Endodermal cell (in vitro differentiated cells): ENCODE data around the gene OSBPL3. TPM values are rescaled to one million over a fixed set of nuclear protein-coding genes. Genes with fewer than 3 reads are reported as not detected.

Experiments
- DNase-seq: peaks from one replicate; pipeline ENCODE4 v3.0.0-alpha.2; 2017
- H3K27ac ChIP-seq: 2 replicates; pipeline ENCODE4 v1.5.1; 2013; ENCODE audit warnings: mild to moderate bottlenecking, low read depth, low read length, moderate library complexity
- H3K27me3 ChIP-seq: 2 replicates; pipeline ENCODE4 v1.6.1; 2013; ENCODE audit warnings: mild to moderate bottlenecking, low read length, moderate library complexity; ENCODE audit not compliant: insufficient read depth, control insufficient read depth, poor library complexity, severe bottlenecking
- H3K36me3 ChIP-seq: 2 replicates; pipeline ENCODE4 v1.7.0; 2013; ENCODE audit warnings: mild to moderate bottlenecking, low read length, moderate library complexity; ENCODE audit not compliant: control insufficient read depth, insufficient read depth
- H3K4me1 ChIP-seq: one replicate; pipeline ENCODE4 v1.7.0; 2013; ENCODE audit warnings: low read length; ENCODE audit not compliant: control insufficient read depth, insufficient read depth
- H3K4me3 ChIP-seq: 2 replicates; pipeline ENCODE4 v1.5.1; 2013; ENCODE audit warnings: mild to moderate bottlenecking, low read length, moderate library complexity
- H3K9ac ChIP-seq: 2 replicates; pipeline ENCODE4 v1.6.1; 2013; ENCODE audit warnings: mild to moderate bottlenecking, low read length, moderate library complexity; ENCODE audit not compliant: poor library complexity, severe bottlenecking; ENCODE audit errors: extremely low read depth
- H3K9me3 ChIP-seq: 2 replicates; pipeline ENCODE4 v1.6.1; 2013; ENCODE audit warnings: mild to moderate bottlenecking, low read length, moderate library complexity; ENCODE audit not compliant: control insufficient read depth
- H3K27ac Mint-ChIP-seq: 2 replicates; pipeline ENCODE4 v1.8.0; 2020; ENCODE audit warnings: mixed read lengths
- H3K27me3 Mint-ChIP-seq: 2 replicates; pipeline ENCODE4 v1.8.0; 2021; ENCODE audit warnings: mild to moderate bottlenecking, mixed read lengths; ENCODE audit not compliant: insufficient read depth
- H3K36me3 Mint-ChIP-seq: 2 replicates; pipeline ENCODE4 v1.8.0; 2020; ENCODE audit warnings: low read depth, mixed read lengths
- H3K4me1 Mint-ChIP-seq: 2 replicates; pipeline ENCODE4 v1.8.0; 2020; ENCODE audit warnings: mixed read lengths
- H3K4me3 Mint-ChIP-seq: 2 replicates; pipeline ENCODE4 v1.8.0; 2020; ENCODE audit warnings: mild to moderate bottlenecking, moderate library complexity, mixed read lengths
- H3K9me3 Mint-ChIP-seq: 2 replicates; pipeline ENCODE4 v1.8.0; 2020; ENCODE audit warnings: mild to moderate bottlenecking, mixed read lengths
- WGBS, 2 experiments: methylation state at CpG; one replicate each; pipeline versions ENCODE4 v1.1.5 to v1.1.7; 2013; ENCODE audit warnings: missing lambda C conversion rate in 2 of 2, mixed read lengths in 1 of 2; ENCODE audit not compliant: insufficient coverage in 1 of 2, insufficient read length in 1 of 2; 5-methylcytosine and 5-hydroxymethylcytosine counted together
- total RNA-seq, 2 donors: library from RNA; stranded (reverse); fragmentation: NEBNext Ultra II Directional in 1 of 2; extraction: Animal tissue kit (Norgen Biotek cat#: 25700) in 1 of 2; gene quantifications; 2 replicates in 1 of 2; 3 replicates in 1 of 2; pipeline ENCODE4 v1.2.1, GENCODE V29; 2021
- TF ChIP-seq, protein P1 (sequence below): fragments of 200-600 bp; sonication (generic); conservative IDR thresholded peaks from 2 replicates; pipeline ENCODE4 v1.5.0; 2021; ENCODE audit warnings: antibody characterized with exemption, mild to moderate bottlenecking

OSBPL3 gene
- total RNA-seq, 2 donors from 2014 or later = 9.8 to 11.3 TPM

DNA sequence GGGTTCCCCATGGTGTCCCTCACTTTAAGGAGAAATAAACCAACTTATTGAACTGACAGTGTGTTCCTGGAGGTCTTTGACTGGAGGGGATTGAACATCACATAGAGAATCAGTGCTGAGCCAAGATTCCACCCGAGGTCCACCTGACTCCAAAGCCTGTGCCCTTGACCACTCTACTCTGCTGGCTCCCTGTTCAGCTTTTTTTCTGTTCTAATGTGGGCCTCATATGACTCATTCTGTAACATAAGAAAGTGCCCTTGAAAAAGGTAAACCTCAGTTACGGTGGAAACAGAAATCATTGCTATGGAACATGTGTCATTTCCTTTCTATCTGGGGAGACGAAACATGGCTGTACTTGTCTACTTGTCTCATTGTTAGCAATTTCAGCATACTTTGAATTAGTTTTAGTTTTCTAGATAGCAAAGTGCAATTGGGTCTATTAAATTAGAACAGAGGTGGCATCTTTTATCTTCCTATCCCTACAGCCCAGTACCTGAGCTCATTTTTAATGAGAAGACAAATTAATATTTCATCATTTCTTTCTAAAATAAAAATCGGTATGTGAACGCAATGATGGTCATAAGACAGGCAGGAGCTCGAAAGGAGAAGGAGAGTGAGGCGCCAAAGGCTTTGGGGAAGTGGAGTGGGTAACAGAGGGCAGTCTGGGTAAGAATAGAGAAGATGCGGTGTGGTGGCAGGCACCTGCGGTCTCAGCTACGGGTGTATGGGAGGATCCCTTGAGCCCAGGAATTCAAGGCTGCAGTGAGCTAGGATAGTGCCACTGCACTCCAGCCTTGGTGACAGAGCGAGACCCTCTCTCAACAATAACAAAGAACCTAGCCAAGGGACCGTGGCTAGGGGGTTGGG, 224.2 kb downstream of the OSBPL3 start:
- Histone ChIP-seq H3K4me3 (no peak overlapping the region), H3K27ac (no peak overlapping the region), H3K9me3 (no peaks in the 10 kb centered on the region), H3K4me1 (no peaks in the 10 kb centered on the region), H3K9ac (no peak overlapping the region), H3K36me3 (no peaks in the 10 kb centered on the region), H3K27me3 (peaks cover 55% of the 10 kb centered on the region)
- TF ChIP-seq, protein P1, sequence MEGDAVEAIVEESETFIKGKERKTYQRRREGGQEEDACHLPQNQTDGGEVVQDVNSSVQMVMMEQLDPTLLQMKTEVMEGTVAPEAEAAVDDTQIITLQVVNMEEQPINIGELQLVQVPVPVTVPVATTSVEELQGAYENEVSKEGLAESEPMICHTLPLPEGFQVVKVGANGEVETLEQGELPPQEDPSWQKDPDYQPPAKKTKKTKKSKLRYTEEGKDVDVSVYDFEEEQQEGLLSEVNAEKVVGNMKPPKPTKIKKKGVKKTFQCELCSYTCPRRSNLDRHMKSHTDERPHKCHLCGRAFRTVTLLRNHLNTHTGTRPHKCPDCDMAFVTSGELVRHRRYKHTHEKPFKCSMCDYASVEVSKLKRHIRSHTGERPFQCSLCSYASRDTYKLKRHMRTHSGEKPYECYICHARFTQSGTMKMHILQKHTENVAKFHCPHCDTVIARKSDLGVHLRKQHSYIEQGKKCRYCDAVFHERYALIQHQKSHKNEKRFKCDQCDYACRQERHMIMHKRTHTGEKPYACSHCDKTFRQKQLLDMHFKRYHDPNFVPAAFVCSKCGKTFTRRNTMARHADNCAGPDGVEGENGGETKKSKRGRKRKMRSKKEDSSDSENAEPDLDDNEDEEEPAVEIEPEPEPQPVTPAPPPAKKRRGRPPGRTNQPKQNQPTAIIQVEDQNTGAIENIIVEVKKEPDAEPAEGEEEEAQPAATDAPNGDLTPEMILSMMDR = no peak
- Mint-ChIP-seq H3K4me1 (peaks cover 5% of the 10 kb centered on the region), H3K9me3 (no peaks in the 10 kb centered on the region), H3K4me3 (peak overlapping the region; percentile 74), H3K27ac (no peak overlapping the region), H3K36me3 (no peaks in the 10 kb centered on the region), H3K27me3 (peaks cover 63% of the 10 kb centered on the region)
- no peak for DNase-seq
- 92 to 100% methylated on average over 5 to 12 of the region's 12 CpGs for WGBS, 2 experiments

DNA sequence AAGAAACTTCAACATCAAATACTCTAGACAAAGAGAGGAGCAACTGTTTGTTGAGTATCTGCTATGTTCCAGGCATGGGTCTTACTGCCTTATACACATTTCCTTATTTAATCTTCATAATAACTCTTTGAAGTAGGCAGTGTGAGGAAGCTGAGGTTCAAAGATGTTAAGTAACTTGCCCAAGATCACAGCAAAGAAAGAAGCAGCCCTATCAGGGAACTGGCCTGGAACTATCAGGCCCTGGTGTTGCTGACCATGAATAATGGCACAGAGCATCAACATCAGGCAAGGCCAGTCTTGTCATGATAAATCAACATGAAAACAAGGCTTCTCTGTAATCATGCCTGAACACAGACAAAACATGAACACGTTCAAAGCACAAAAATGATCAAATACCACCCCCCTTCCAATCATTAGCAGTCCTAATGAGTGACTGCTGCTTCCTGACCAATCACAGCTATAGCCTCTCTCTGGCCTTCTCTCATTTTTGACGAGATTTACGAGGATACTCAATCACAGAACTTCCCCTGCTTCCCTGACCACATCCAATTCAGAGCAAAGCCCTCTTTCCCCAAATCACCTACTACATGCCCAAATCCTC, 225.0 kb downstream of the OSBPL3 start:
- peaks cover 56% of the 10 kb centered on the region for H3K27me3 Mint-ChIP-seq
- H3K27ac Mint-ChIP-seq = no peak overlapping the region
- H3K36me3 Mint-ChIP-seq = no peaks in the 10 kb centered on the region
- Histone ChIP-seq H3K4me1 (no peaks in the 10 kb centered on the region), H3K9ac (no peak overlapping the region), H3K4me3 (no peak overlapping the region), H3K27ac (no peak overlapping the region), H3K27me3 (peaks cover 51% of the 10 kb centered on the region), H3K36me3 (no peaks in the 10 kb centered on the region), H3K9me3 (no peaks in the 10 kb centered on the region)
- no peak for DNase-seq
- H3K9me3 Mint-ChIP-seq = no peaks in the 10 kb centered on the region
- no peak overlapping the region for H3K4me3 Mint-ChIP-seq
- TF ChIP-seq, protein P1 = no peak
- 84 to 97% methylated on average over 3 of the region's 3 CpGs for WGBS, 2 experiments
- H3K4me1 Mint-ChIP-seq = peaks cover 5% of the 10 kb centered on the region

DNA sequence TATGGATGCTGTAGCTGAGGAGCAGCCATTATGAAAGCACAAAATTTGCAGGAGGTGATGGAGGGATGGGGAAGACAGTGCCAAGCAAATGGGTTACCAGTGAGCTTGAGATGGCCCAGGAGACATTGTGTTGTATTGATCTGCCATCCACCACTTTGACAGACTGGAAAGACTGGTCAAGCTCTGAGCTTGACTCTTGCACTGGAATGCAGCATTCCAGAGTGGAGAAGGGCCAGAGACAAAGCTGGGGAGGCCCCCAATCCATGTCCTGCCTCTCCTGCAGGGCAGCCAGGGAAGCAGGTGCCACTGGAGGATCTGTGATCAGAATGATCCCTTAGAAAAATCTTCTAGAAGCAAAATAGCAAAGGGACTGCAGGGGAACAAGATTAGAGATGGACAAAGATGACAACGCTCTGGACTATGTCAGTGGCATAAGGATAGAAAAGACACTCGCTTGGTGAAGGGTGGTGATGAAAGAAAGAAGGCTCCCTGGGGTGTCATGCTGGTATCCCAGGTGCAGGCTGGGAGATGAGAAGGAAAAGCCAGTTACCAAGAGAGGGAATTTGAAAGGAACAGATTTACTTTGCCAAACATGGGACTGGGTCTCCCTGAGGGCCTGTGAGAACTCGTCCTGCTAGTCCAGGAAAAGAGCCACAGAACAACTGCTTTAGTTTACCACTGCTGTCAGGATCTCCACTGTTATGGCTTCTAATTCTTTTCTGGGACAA, 227.7 kb downstream of the OSBPL3 start:
- WGBS, 2 experiments = 82 to 91% methylated on average over 3 of the region's 3 CpGs
- Mint-ChIP-seq H3K27ac (no peak overlapping the region), H3K4me3 (no peak overlapping the region), H3K9me3 (no peaks in the 10 kb centered on the region), H3K27me3 (peaks cover 33% of the 10 kb centered on the region), H3K36me3 (no peaks in the 10 kb centered on the region), H3K4me1 (no peaks in the 10 kb centered on the region)
- Histone ChIP-seq H3K9me3 (no peaks in the 10 kb centered on the region), H3K27ac (no peak overlapping the region), H3K4me3 (no peak overlapping the region), H3K4me1 (no peaks in the 10 kb centered on the region), H3K9ac (no peak overlapping the region), H3K36me3 (no peaks in the 10 kb centered on the region), H3K27me3 (peaks cover 26% of the 10 kb centered on the region)
- TF ChIP-seq, protein P1 = no peak
- no peak for DNase-seq
